ENCODE results near the gene C6orf136.

- TF ChIP-seq EZH2 (IDR thresholded peaks at IDR 0.05; ENCODE audit: insufficient read depth, poor library complexity, severe bottlenecking) (no peak), EZH2phosphoT487 (IDR thresholded peaks at IDR 0.05; ENCODE audit: insufficient read depth, low read depth) (no peak)
These were observed 40.9 kb downstream of the C6orf136 start for GRCh38 chr6:30687659-30688431.
